Activated naive CD4-positive, alpha-beta T cell treated with Interleukin-2 at 50 U/mL for 16 hours (primary cell): ENCODE results near the gene CDH12.
"Not testable (repeated sequence)": the region's sequence is repeated elsewhere in the genome, so short reads cannot be mapped to it uniquely, and the experiment has no call there.

ENCODE experiments used
- DNase-seq: peaks from one replicate; pipeline ENCODE4 v3.0.0-alpha.2; 2020

CDH12 gene

GRCh38 chr5:22644859-22645258, 208.3 kb downstream of the CDH12 start:
- no peak for DNase-seq

DNA sequence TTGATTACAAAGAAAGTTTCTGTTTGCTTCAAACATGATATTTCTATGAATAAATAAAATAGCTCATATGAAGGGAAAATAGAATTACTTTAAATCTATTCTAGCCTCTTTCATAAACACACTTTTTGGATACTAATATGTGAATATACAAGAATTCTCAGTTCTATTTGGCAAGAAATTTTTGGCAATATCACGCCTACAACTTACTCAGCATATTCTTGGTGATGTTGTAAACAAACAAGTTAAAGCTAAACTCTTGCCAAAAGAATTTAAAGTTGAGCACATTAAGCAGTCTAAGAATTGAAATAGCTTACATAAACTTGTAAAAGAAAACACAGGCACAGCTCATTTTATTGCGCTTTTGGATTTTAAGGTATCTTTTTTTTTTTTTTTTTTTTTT, 209.8 kb downstream of the CDH12 start:
- no peak for DNase-seq

DNA sequence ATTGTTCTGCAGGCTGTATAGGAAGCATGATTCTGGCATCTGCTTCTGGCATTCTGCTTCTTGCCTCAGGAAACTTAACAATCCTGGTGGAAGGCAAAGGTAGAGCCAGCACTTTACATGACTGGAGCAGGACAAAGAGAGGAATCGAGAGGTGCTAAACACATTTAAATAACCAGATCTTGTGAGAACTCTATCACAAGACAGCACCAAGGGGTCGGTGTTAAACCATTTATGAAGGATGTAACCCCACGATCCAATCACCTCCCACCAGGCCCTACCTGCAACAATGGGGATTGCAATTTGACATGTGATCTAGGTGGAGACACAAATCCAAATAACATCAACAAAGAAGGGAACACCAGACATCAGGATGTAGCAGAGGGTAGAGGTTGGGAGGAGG, 221.5 kb downstream of the CDH12 start:
- DNase-seq, result no peak

DNA sequence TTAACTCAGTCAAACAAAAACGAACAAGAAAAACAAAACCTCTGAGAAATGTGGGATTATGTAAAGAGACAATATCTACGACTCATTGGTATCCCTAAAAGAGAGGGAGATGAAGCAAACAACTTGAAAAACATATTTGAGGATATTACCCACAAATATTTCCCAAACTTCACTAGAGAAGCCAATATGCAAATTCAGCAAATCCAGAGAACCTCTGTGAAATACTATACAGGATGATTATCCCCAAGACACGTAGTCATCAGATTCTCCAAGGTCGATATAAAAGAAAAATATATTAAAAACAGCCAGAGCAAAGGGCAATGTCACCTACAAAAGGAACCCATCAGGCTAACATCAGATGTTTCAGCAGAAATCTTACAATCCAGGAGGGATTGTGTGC, 226.1 kb downstream of the CDH12 start:
- no peak for DNase-seq

DNA sequence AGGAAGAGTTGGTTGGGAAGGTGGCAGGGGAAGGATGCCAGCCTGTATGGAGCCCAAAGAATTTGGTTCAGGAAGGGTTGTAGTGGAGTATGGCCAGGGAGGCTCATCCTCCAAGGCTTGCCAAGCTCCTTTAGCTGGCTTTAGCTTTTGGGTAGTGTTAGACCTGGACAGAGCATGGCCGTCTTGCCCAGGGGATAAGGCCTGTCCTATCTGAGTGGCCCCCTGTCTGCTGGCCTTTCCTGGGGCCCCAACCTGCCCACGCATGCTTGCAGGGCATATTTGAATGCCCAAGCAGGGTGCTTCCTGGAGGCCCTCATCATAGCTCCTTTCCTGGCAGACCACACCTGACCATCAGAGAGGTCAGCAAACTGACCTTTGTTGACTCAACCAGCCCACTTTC, 227.7 kb downstream of the CDH12 start:
- no peak for DNase-seq

DNA sequence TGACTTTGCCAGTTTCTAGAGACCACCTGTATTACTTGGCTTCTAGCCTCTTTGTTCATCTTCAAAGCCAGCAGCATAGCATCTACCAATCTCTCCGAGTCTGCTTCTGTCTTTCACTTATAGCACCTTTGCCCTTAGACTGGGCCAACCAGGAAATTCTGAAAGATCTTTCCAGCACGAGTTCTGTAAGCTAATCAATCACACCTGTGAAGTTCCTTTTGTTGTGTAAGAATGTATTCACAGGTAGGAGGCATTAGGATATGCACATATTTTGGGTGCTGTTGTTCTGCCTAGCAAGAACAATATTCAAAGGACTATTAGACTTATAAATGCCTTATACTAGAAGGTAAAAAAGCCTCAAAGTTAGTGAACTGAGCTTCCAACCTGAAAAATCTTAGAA, 232.1 kb downstream of the CDH12 start:
- no peak for DNase-seq

DNA sequence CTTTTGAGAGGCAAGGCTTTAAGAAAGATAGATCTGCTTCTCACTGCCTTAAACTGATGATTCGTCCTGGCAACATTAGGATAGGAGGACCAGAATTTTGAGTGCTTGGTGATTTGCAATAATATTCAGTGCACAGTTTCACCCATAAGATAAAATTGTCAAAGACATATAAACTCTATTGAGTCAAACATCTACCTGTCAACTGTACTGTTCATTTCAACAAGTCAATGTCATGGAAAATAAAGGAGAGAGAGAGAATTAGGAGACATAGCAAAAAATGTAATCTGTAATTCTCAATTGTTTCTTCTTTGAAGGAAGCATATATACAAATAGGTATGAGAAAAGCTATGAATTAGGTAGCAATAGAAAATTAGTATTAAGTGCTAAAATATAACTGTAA, 237.2 kb downstream of the CDH12 start:
- DNase-seq, result no peak

GRCh38 chr5:22614486-22615094, 238.6 kb downstream of the CDH12 start:
- DNase-seq, result no peak

DNA sequence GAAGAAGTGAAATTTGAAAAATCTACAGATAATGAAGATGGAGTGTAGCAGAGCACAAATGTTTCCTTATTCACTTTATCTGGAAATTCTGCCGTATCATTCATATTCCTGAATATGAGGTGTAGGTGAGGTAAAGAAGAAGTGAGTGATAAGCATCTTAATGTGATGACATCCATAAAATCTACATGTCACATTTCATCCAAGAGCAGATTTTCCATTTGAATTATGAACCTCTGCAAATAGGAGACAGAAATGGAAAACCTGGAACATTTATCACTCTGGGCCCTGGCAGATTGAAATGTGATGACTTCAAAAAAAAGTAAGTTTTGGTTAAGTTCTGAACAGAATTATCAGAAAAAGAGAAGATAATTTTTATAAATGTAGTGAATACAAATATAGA, 240.2 kb downstream of the CDH12 start:
- no peak for DNase-seq

DNA sequence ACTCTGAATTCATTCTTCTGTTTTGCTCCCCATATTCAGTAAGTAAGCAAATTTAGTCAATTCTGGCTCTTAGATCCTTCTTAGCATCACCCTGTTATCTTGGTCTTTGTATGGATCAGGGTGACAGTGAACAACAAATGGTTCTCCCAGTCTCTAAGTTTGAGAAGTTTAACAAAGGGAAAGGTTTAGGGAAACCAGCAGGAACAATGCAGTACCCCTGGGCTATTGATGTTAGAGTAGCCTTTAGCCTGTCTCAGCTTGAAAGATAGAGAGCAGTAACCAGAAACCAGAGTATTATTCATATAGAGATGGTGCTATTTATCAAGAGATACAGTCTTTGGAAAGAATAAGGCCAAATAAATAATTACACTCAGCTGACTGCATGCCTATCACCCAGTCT, 241.8 kb downstream of the CDH12 start:
- no peak for DNase-seq

GRCh38 chr5:22607498-22607897, 245.6 kb downstream of the CDH12 start:
- DNase-seq, result not testable (repeated sequence)

- no peak for DNase-seq
Measured at GRCh38 chr5:22605473-22605872, 247.7 kb downstream of the CDH12 start.

DNA sequence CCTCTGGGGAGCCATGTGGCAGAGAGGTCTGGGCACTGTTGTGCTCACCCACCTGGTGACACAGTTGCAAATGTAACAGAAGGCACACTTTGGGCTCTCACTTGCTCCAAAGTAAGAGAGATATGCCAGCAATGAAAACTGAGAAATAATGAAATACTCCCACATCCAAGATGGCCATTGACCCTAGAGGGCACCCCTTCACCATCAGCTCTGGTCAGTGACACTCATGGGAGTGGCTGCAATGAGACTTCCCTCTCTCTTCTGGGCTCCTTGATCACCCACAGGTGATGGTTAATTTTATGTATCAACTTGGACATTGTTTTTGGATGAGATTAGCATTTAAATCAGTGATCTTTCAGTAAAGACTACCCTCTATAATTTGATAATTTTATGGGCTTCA, 248.4 kb downstream of the CDH12 start:
- DNase-seq, result no peak

DNA sequence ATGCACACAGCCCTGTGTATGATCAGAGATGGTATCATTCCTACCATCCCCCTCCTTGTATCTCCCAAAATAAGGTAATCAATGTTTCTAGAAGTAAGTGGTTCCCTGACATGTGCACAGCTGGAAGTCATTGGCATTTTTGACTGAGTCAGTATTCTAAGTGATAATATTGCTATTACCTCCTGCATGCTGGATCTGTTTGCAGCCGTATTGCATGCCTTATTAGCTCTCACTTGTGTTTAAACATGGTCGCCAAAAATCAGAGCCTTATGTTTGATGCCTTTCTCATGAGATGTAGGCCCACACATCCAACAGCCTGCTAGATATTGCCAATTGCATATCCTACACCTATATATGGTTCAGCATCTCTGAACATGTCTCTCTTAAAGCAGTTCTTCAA, 254.3 kb downstream of the CDH12 start:
- DNase-seq, result no peak

DNA sequence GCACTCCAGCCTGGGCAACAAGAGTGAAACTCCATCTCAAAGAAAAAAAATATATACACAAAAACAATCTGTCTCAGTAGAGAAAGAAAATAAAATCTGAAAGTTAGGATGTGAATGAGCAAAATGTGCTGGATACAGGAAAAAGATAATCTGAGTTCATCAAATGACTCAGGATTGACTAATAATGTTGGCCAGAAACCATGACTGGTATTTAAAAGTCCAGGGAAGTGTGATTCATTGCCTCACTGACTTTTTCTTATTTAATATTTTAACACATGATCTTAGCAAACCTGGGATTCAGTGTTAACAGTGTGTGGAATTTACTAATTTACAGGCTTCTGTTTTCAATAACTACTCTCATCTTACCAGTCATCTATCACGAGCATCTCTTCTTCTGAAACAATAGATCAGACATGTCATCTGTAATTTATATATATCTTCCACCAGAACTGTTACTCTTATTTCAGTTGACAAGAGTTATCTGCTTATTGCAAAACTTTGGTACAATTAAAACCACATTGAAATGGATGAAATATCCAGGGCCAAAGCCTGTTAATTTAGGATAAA, 256.7 kb downstream of the CDH12 start:
- no peak for DNase-seq

DNA sequence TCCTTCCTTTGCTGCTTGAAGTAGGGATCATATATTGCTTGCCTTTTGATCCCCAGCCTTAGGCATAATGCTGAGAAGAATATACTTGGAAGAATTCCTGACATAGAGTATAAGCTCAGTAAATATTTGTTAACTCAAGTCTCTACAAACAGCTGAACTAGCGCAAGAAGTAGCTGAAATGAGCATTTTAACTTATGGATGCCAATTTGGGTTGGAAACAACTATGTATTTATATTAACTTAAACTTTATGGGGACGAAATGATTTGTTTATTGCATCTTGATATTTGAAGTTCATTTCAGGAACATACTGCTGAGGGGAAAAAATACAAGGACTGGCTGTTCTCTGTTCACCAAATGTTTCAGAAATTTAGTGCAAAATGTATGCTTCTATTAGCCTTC, 258.7 kb downstream of the CDH12 start:
- DNase-seq, result no peak

DNA sequence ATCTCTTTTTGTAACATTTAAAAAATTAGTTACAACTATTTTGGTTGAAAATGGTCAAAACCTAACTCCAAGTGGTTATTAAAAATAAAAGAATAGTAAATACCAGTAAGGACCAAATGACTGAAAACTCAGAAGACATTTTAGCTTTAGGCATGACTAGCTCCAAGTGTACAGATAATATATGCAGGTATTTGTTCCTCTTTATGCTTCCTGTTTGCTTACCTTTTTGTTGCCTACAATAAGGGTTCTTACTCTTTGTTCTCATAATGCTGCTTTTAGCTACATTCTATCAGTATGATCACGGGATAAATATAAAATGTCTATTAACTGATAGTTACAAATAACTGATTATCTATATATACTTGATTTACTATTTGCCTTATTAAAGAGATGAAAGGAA, 259.6 kb downstream of the CDH12 start:
- DNase-seq, result no peak

DNA sequence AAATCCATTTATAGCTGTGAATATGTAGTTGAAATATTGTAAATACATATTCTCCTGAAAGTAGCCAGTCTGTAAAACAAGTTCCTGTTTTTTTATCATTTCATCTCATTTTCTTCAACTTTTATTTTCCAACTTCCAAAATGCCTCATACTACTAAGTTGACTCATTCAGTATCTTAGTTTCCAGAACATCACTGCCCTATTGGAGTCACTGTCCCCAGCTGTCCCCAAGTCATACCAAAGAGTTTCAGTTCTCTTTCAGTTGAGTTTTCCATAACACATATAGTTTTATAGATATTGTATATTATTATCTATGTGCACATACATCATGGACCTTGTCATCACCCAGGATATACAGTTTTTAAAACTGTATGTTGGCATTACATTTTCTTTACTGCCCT, 261.7 kb downstream of the CDH12 start:
- DNase-seq, result no peak

GRCh38 chr5:22590677-22591268, 262.4 kb downstream of the CDH12 start:
- DNase-seq, result no peak

GRCh38 chr5:22577711-22578110, 275.4 kb downstream of the CDH12 start:
- no peak for DNase-seq

GRCh38 chr5:22577006-22577405, 276.1 kb downstream of the CDH12 start:
- no peak for DNase-seq

- DNase-seq, result no peak
Measured at GRCh38 chr5:22572941-22573340, 280.2 kb downstream of the CDH12 start.

GRCh38 chr5:22567983-22568382, 285.2 kb downstream of the CDH12 start:
- no peak for DNase-seq

DNA sequence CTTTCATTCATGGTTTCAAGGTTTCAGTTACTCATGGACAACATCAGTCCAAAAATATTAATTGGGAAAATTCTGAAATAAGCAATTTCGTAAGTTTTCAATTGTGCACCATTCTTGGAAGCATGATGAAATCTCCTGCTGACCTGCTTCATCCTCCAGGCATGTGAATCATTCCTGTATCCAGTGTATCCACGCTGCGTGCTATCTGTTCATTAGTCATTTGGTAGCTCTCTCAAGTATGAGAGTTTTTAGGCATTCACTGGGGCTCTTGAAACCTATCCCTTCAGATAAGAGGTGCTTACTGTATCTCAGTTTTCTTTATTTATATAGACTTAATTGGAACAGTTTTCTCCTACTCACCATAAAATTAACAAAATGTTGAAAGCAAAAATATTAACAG, 293.0 kb downstream of the CDH12 start:
- no peak for DNase-seq

- no peak for DNase-seq
Measured at GRCh38 chr5:22557251-22557650, 295.9 kb downstream of the CDH12 start.
